GM23338 (cell line): ENCODE measurements around the gene FSD1.

Experiments
- CREB1 ChIP-seq: fragments of 250-450 bp; sonication (Bioruptor Pico); IDR thresholded peaks from 2 replicates; pipeline ENCODE4 v1.5.0; 2020; ENCODE audit warnings: low read depth, mild to moderate bottlenecking, moderate library complexity
- CTCF ChIP-seq, 2 experiments: fragments of 200-600 bp in 1 of 2; sonication (generic) in 1 of 2; conservative IDR thresholded peaks; 2 replicates each; pipeline versions ENCODE4 v1.5.1 to v1.6.1; 2016 to 2017; ENCODE audit warnings: antibody characterized with exemption in 2 of 2, low read depth in 2 of 2, mild to moderate bottlenecking in 2 of 2, moderate library complexity in 1 of 2
- ETS1 ChIP-seq: IDR thresholded peaks from 2 replicates; pipeline ENCODE4 v1.6.1; 2016; ENCODE audit warnings: antibody characterized with exemption
- EZH2 ChIP-seq: fragments of 200-600 bp; sonication (generic); IDR thresholded peaks from one replicate; pipeline ENCODE4 v1.8.0; 2017; ENCODE audit warnings: antibody characterized with exemption, mild to moderate bottlenecking, low read depth; ENCODE audit not compliant: unreplicated experiment
- EZH2phosphoT487 ChIP-seq: fragments of 200-600 bp; sonication (generic); IDR thresholded peaks from one replicate; pipeline ENCODE4 v1.8.1; 2018; ENCODE audit warnings: antibody characterized with exemption; ENCODE audit not compliant: unreplicated experiment
- NANOG ChIP-seq: IDR thresholded peaks from 2 replicates; pipeline ENCODE4 v1.6.1; 2016; ENCODE audit warnings: antibody characterized with exemption, borderline replicate concordance
- POLR2AphosphoS5 ChIP-seq: IDR thresholded peaks from 2 replicates; pipeline ENCODE4 v1.6.1; 2016; ENCODE audit warnings: antibody characterized with exemption, low read depth
- REST ChIP-seq: IDR thresholded peaks from one replicate; pipeline ENCODE4 v1.6.1; 2018; ENCODE audit warnings: antibody characterized with exemption; ENCODE audit not compliant: unreplicated experiment

GRCh38 chr19:4292515-4292914 is 11.9 kb upstream of the FSD1 start:
- TF ChIP-seq CTCF (conservative IDR thresholded peaks at IDR 0.05; ENCODE audit: low read depth in 2 of 2) (no peak), EZH2phosphoT487 (no peak), EZH2 (no peak), ETS1 (no peak), POLR2AphosphoS5 (no peak), NANOG (no peak), REST (no peak), CREB1 (CRISPR knock-in tag) (no peak)
